T-helper 2 cell treated with Interferon-gamma antibody and Interleukin-4, amounts not matched to agents 100 ng/mL and 5 ng/mL, for 36 hours (primary cell): ENCODE results near the gene SLC18A2. TPM values are rescaled to one million over a fixed set of nuclear protein-coding genes. Genes with fewer than 3 reads are reported as not detected.
"Not testable (repeated sequence)": the region's sequence is repeated elsewhere in the genome, so short reads cannot be mapped to it uniquely, and the experiment has no call there.

Source experiments
- intact Hi-C: fragments of 100-400 bp; cut with micrococcal nuclease; formaldehyde crosslinking; loops from one replicate; pipeline ENCODE4 v1.15.1; 2023
- total RNA-seq: library from RNA; stranded (reverse); gene quantifications from 2 replicates; pipeline ENCODE4 v1.2.3, GENCODE V29; 2022

The SLC18A2 gene
- total RNA-seq, 1 donor from 2014 or later, result 0.09 TPM

GRCh38 chr10:117230107-117230506 lies 10.8 kb upstream of the SLC18A2 start:
- intact Hi-C loops, result not testable (repeated sequence)

DNA sequence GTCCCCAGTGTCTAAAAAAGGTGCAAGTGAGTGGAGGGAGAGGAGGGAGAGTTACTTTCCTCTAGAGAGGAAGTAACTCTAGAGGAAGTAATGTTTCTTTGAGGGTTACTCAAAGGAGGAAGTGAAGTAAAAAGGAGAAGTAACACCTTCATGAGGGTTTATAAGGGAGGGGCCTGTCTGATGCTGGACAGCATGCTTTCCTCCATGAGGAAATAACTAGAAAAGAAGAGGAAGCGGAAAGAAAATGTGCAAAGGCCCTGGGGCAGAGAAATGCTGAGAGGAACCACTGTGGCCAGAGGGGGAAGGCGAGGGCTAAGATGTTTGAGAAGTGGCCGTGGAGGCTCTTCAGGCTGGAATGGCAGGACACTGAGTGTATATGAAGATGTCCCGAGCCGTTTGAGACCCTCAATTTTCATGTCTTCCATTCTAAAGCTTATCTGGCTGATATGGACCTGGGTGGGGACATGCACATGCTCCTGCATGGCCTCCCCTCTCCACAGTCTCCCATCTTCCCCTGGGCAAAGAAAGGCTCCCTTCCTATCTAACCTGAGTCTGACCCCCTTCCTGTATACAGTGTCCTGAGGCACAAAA lies 3.4 kb upstream of the SLC18A2 start:
- intact Hi-C loops, result no loop called here

- intact Hi-C loops, result no loop called here
These were observed 1.9 kb upstream of the SLC18A2 start for GRCh38 chr10:117239051-117239450.

GRCh38 chr10:117239721-117240620 lies 943 bp upstream of the SLC18A2 start:
- intact Hi-C loops, result no loop called here

GRCh38 chr10:117241541-117242462 lies 888 bp downstream of the SLC18A2 start:
- intact Hi-C loops, result no loop called here

DNA sequence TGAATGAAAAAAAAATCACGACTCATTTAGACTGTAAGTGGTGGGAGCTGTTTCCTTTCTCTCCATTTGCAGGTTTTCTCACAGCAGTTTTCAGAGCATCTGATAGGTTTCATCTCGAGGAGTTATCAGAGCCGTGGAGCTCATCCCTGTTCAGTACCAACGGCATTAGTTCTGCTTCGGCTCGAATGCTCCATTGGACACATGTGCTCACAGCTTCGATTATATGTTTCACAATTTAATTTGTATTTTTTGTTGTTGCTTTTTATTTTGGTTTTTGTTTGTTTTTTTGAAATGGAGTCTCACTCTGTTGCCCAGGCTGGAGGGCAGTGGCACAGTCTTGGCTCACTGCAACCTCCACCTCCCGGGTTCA lies 1.5 kb downstream of the SLC18A2 start:
- intact Hi-C loops, result no loop called here

DNA sequence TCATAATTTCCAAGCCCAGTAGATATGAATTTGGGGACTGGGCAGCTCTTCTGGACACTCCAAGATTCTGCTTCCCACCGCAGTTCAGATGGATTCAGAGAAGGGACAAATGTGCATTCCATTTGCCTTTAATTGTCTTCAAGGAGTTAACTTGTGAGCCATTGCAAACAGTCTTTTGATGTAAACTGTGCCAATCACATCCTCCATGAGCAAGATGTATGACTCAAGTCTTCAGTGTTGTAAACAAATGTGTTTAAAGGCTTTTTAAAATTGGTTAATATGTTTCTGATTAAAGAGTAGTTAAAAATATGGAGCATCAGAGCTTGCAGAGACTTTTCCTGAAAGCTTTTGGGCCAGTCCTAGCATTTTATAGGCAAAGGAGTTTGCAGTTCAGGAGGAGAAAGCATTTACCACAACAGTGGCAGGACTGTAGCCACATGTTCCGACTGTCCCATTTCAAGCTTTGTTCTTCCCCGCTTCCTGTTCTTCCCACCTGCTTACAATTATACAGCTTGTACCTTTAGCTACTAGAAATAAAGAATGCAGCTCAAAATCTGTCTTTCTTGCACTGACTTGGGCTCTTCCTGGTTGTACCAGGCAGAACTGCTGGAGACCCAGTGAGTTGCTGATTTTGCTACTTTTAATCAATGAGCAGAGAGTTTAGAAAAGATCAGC lies 6.2 kb downstream of the SLC18A2 start:
- intact Hi-C loops, result no loop called here

GRCh38 chr10:117248750-117249465 lies 8.0 kb downstream of the SLC18A2 start:
- intact Hi-C loops, result no loop called here

DNA sequence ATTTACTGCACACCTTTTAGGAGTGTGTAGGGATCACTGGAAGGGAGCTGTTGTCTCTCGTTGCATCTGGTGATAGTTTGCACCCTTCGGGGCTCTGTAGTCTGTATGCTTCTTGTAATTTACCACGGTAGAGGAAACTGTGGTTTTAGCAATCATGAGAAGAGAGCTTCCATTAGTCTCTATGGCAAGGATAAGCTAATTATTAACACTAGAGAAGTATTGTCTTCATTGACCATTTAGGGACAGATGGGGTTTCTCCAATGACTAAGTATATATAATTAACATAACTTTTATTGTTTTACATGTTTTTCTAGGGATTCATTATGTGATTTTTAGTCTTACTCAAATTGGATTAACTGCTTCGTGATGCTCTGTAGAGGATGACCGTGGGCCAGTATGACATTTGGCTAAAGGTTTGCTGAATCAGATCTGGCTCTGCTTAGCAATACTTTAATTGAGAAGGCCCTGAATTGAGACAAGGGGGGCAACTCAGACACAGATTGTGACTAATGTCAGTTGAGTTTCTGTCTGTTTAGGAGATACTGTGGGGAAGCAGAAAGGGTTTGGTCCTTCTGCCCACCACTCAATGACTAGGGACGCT lies 8.7 kb downstream of the SLC18A2 start:
- intact Hi-C loops, result no loop called here

- intact Hi-C loops, result no loop called here
These were observed 9.5 kb downstream of the SLC18A2 start for GRCh38 chr10:117250411-117250810.

GRCh38 chr10:117253908-117254307 lies 13.0 kb downstream of the SLC18A2 start:
- intact Hi-C loops, result no loop called here

GRCh38 chr10:117254338-117254737 lies 13.4 kb downstream of the SLC18A2 start:
- intact Hi-C loops, result no loop called here

DNA sequence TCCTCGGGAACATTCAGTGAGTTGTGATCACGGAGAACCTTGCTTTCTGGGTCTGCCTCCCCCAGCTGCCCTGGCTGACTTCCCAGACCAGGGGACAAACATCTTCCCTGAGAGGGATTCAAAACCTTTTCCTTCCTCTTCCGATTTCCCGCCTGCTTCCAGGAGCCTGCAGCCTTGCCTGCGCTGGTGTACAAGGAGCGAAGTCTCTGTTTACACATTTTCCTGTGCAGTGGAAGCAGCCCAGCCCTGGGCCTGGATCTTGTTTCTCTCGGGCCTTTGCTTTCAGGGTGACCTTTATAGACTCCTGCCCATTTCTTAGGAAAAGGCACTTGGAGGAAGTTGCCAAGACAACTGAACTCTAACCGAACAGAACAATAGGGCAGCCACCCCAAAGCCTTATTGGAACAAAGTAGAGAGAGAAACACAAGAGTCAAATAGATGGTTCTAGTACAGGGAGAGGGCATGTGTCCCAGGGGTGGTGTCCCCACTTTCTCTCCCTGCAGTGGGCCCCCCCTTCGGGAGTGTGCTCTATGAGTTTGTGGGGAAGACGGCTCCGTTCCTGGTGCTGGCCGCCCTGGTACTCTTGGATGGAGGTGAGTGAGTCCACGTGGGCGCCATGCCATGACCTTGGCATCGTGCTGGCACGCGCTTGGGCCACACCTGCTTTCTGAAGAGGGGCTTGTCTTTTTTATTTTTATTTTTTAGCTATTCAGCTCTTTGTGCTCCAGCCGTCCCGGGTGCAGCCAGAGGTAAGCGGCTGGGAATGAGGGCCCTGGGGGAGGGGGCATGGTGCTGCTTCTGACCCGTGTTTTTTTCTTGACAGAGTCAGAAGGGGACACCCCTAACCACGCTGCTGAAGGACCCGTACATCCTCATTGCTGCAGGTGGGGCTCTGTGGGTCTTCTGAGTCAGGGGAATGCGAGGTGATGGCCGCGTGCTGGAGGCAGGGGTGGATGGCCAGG lies 14.1 kb downstream of the SLC18A2 start:
- intact Hi-C loops, result no loop called here

- intact Hi-C loops, result no loop called here
These were observed 15.0 kb downstream of the SLC18A2 start for GRCh38 chr10:117255835-117256460.

- intact Hi-C loops, result no loop called here
These were observed 16.0 kb downstream of the SLC18A2 start for GRCh38 chr10:117256910-117257309.

DNA sequence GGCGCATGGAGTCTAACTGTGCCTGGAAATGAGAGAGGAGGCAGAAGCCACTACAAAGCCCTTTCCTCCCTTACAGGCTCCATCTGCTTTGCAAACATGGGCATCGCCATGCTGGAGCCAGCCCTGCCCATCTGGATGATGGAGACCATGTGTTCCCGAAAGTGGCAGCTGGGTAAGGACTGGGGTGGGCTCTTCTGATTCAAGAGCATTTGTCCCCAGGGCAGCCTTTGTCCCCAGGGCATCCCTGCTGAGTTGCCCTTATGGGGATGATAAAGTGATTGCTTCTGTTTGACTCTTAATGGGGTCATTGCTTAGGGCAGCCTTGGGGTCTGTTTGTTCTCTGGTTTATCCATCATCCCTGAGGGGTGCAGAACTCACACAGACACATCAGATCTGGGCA lies 16.8 kb downstream of the SLC18A2 start:
- intact Hi-C loops, result no loop called here

DNA sequence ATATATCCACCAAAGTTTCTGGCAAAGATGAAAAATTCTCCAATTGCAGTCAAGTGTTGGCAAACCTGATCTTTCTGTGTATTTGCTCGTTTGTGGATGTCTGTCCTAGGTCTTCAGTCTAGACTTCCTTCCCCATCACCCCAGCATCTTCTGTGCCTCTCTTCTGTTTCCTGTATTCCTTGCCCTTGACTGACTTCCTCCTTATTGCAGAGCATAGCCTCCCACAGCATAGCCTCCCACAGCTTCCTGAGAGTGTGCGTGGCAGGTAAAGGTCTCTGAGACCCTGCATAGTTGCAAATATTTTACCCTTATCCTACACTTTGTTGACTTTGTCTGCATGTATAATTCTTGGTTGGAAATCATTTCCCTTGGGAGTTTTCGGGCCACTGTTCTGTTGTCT lies 18.4 kb downstream of the SLC18A2 start:
- intact Hi-C loops, result no loop called here

DNA sequence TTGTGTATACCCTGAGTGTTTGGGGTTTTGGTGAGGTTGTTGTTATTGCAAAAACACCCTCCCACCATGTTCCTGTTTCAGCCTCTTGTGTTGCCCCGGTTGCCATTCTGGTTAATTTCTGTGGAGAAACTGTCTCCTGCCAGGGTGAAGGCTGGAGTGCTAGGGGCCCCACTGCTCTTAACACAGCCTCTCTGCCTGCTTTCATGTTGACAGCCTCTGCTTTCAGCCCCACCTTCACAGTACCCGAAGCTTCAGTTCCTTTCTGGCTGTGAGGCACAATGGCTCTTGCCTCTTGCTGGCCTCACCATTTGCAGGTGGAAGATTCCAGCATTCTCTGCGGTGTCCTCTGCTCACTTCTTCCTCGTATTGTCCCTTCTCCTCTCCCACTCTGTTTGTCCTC lies 19.2 kb downstream of the SLC18A2 start:
- intact Hi-C loops, result no loop called here

DNA sequence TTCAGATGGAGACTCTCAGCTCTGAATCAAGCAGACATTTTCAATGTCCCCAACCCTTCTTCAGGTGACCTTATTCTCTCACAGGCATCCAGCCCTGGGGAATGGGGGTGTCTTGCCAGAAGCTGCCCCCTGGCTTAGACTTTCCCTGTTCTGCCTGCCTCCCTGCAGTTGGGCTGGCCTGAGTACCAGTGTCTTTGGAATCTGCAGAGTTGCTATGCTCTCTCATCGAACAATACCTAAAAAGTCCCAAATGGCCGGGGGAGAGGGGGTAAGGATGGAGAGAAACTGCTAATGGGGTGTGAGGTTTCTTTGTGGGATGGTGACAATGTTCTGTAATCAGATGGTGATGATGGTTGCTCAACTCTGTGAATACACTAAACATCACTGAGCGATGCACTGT lies 20.6 kb downstream of the SLC18A2 start:
- intact Hi-C loops, result no loop called here
